Keratinocyte (primary cell): ENCODE results near the gene UBA6. TPM values are rescaled to one million over a fixed set of nuclear protein-coding genes. Genes with fewer than 3 reads are reported as not detected.

ENCODE experiments used
- DNase-seq: peaks from one replicate; pipeline ENCODE4 v3.0.0-alpha.2; 2011; ENCODE audit warnings: low read depth, missing footprints, low spot score
- FAIRE-seq: peaks from 2 replicates; lab custom pipeline; 2011; peaks lifted over from hg19 to GRCh38; lab: Jason Lieb, UNC
- H2AFZ ChIP-seq: 2 replicates; pipeline ENCODE4 v1.6.0; 2012; ENCODE audit warnings: low read length, control low read depth, inconsistent platforms; ENCODE audit not compliant: control insufficient read depth
- H3K27ac ChIP-seq: 2 replicates; pipeline ENCODE4 v1.5.1; 2011; ENCODE audit warnings: low read length; ENCODE audit not compliant: control insufficient read depth, insufficient read depth
- H3K27me3 ChIP-seq: 3 replicates; pipeline ENCODE4 v1.6.0; 2011; ENCODE audit warnings: low read length; ENCODE audit not compliant: control insufficient read depth, insufficient read depth; ENCODE audit errors: extremely low read depth
- H3K36me3 ChIP-seq, 2 experiments: 2 replicates in 1 of 2; 3 replicates in 1 of 2; pipeline ENCODE4 v1.5.1; 2011; ENCODE audit warnings: low read length in 2 of 2, mild to moderate bottlenecking in 1 of 2; ENCODE audit not compliant: control insufficient read depth in 2 of 2, insufficient read depth in 2 of 2; ENCODE audit errors: extremely low read depth in 1 of 2
- H3K4me1 ChIP-seq: 3 replicates; pipeline ENCODE4 v1.5.1; 2011; ENCODE audit warnings: low read length; ENCODE audit not compliant: control insufficient read depth, insufficient read depth; ENCODE audit errors: extremely low read depth
- H3K4me2 ChIP-seq: 3 replicates; pipeline ENCODE4 v1.6.0; 2011; ENCODE audit warnings: low read depth, low read length; ENCODE audit not compliant: control insufficient read depth, insufficient read depth; ENCODE audit errors: extremely low read depth
- H3K4me3 ChIP-seq, 3 experiments: fragments of 200-600 bp in 1 of 3; sonication (generic) in 1 of 3; 2 replicates in 2 of 3; 3 replicates in 1 of 3; pipeline ENCODE4 v1.5.1; 2011 to 2016; ENCODE audit warnings: low read length in 3 of 3, mild to moderate bottlenecking in 3 of 3, control low read depth in 2 of 3, inconsistent platforms in 1 of 3, low read depth in 1 of 3, mixed read lengths in 1 of 3, mixed run types in 1 of 3, moderate library complexity in 1 of 3; ENCODE audit not compliant: control insufficient read depth in 2 of 3, insufficient read depth in 2 of 3; ENCODE audit errors: extremely low read depth in 1 of 3
- H3K79me2 ChIP-seq: 2 replicates; pipeline ENCODE4 v1.6.0; 2012; ENCODE audit warnings: low read length; ENCODE audit not compliant: control insufficient read depth, insufficient read depth
- H3K9ac ChIP-seq: 3 replicates; pipeline ENCODE4 v1.6.0; 2011; ENCODE audit warnings: low read length; ENCODE audit not compliant: control insufficient read depth, insufficient read depth; ENCODE audit errors: extremely low read depth
- H3K9me1 ChIP-seq: 3 replicates; pipeline ENCODE4 v1.6.0; 2011; ENCODE audit warnings: low read length; ENCODE audit not compliant: control insufficient read depth, insufficient read depth; ENCODE audit errors: extremely low read depth
- H3K9me3 ChIP-seq: 2 replicates; pipeline ENCODE4 v1.5.1; 2012; ENCODE audit warnings: low read depth, low read length; ENCODE audit not compliant: control insufficient read depth
- H4K20me1 ChIP-seq: 3 replicates; pipeline ENCODE4 v1.6.0; 2011; ENCODE audit warnings: low read length; ENCODE audit not compliant: control insufficient read depth, insufficient read depth; ENCODE audit errors: extremely low read depth
- EZH2 ChIP-seq: IDR thresholded peaks from one replicate; pipeline ENCODE4 v1.6.1; 2012; ENCODE audit warnings: inconsistent platforms, mild to moderate bottlenecking, low read length, moderate library complexity
- dilution Hi-C: fragments of 300-500 bp; cut with MboI; formaldehyde crosslinking; loops from one replicate; pipeline ENCODE4 v1.7.0; 2020; ENCODE audit warnings: low sequenced_read_pairs; ENCODE audit not compliant: extremely low pct_ligation_motif_present
- polyA plus RNA-seq, 5 experiments: library from polyadenylated mRNA; depleted of rRNA in 3 of 5; stranded (reverse) in 3 of 5; stranded (forward) in 1 of 5; unstranded in 1 of 5; fragments of >200 nt; gene quantifications; 1 replicate in 1 of 5; 2 replicates in 3 of 5; 3 replicates in 1 of 5; pipeline versions ENCODE4 v1.2.1 to v1.2.3, GENCODE V29; 2011 to 2012; ENCODE audit warnings: missing spikeins in 2 of 5, low read depth in 1 of 5, low replicate concordance in 1 of 5
- TF ChIP-seq, protein P1 (sequence below), 3 experiments: IDR thresholded peaks in 1 of 3; conservative IDR thresholded peaks in 1 of 3; optimal IDR thresholded peaks in 1 of 3; 2 replicates in 2 of 3; 3 replicates in 1 of 3; pipeline versions ENCODE3 to v1.5.1; 2011; ENCODE audit warnings: low read length in 3 of 3, mild to moderate bottlenecking in 3 of 3, moderate library complexity in 2 of 3, control low read depth in 1 of 3, inconsistent platforms in 1 of 3; ENCODE audit not compliant: insufficient read depth in 2 of 3; ENCODE audit errors: extremely low read depth in 1 of 3

UBA6 gene
- polyA plus RNA-seq, 1 donor (not counting 4 experiments of a cell fraction or from before 2014, with no cell fraction given) = 221 TPM

DNA sequence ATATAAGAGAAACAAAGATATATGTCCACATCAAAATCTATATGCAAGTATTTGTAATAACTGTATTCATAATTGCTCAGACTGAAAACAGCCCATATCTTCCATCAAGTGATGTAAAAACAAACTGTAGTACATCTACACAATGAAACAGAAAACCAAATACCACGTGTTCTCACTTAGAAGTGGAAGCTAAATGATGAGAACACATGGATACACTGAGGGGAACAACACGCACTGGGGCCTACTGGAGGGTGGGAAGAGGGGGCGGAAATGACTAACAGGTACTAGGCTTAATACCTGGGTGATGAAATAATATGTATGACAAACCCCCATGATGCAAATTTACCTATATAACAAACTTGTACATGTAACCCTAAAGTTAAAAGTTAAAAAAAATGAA lies 42.7 kb downstream of the UBA6 start:
- FAIRE-seq (no peak), DNase-seq (no peak)
- no peaks in the 10 kb centered on the region for H4K20me1 ChIP-seq
- H2AFZ ChIP-seq = no peak overlapping the region
- no peak overlapping the region for H3K4me2 ChIP-seq
- no peaks in the 10 kb centered on the region for H3K9me1 ChIP-seq
- H3K36me3 ChIP-seq = peaks cover 10 to 12% of the 10 kb centered on the region in 2 experiments
- dilution Hi-C loops = no loop called here
- no peak overlapping the region for H3K9ac ChIP-seq
- H3K79me2 ChIP-seq = peaks cover 17% of the 10 kb centered on the region
- H3K27me3 ChIP-seq = no peaks in the 10 kb centered on the region
- no peaks in the 10 kb centered on the region for H3K4me1 ChIP-seq
- TF ChIP-seq, protein P1, sequence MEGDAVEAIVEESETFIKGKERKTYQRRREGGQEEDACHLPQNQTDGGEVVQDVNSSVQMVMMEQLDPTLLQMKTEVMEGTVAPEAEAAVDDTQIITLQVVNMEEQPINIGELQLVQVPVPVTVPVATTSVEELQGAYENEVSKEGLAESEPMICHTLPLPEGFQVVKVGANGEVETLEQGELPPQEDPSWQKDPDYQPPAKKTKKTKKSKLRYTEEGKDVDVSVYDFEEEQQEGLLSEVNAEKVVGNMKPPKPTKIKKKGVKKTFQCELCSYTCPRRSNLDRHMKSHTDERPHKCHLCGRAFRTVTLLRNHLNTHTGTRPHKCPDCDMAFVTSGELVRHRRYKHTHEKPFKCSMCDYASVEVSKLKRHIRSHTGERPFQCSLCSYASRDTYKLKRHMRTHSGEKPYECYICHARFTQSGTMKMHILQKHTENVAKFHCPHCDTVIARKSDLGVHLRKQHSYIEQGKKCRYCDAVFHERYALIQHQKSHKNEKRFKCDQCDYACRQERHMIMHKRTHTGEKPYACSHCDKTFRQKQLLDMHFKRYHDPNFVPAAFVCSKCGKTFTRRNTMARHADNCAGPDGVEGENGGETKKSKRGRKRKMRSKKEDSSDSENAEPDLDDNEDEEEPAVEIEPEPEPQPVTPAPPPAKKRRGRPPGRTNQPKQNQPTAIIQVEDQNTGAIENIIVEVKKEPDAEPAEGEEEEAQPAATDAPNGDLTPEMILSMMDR (optimal IDR thresholded peaks at IDR 0.05 in 1 of 3, IDR thresholded peaks at IDR 0.05 in 1 of 3, conservative IDR thresholded peaks at IDR 0.05 in 1 of 3; ENCODE audit: extremely low read depth in 1 of 3, insufficient read depth in 2 of 3, low read length in 3 of 3) = no peak
- TF ChIP-seq EZH2 = no peak
- H3K27ac ChIP-seq = no peak overlapping the region
- no peak overlapping the region for H3K4me3 ChIP-seq
- H3K9me3 ChIP-seq = no peaks in the 10 kb centered on the region

DNA sequence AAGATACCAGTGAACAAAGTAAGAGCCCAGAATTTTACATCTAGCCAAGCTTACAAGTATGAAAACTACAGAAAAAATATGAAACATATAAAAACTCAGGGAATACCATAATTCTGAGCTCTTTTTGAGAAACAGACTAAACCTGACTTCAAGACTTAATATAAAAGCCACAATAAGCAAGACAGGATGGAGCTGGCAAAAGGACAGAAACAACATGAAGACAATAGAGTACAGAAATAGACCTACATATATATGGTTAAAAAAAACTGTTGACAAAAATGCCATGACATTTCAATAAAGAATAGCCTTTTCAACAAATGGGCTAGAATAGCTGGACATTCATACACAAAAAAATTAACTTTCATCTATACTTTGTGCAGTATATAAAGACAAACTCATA lies 49.4 kb downstream of the UBA6 start:
- no peak overlapping the region for H2AFZ ChIP-seq
- H3K4me2 ChIP-seq = no peak overlapping the region
- H3K27ac ChIP-seq = no peak overlapping the region
- TF ChIP-seq, protein P1 (optimal IDR thresholded peaks at IDR 0.05 in 1 of 3, IDR thresholded peaks at IDR 0.05 in 1 of 3, conservative IDR thresholded peaks at IDR 0.05 in 1 of 3; ENCODE audit: extremely low read depth in 1 of 3, insufficient read depth in 2 of 3, low read length in 3 of 3) = no peak
- TF ChIP-seq EZH2 = no peak
- H3K27me3 ChIP-seq = no peaks in the 10 kb centered on the region
- H3K9me1 ChIP-seq = no peaks in the 10 kb centered on the region
- no peaks in the 10 kb centered on the region for H3K4me1 ChIP-seq
- DNase-seq (no peak), FAIRE-seq (no peak)
- H4K20me1 ChIP-seq = no peaks in the 10 kb centered on the region
- H3K79me2 ChIP-seq = peaks cover 6% of the 10 kb centered on the region
- no peak overlapping the region for H3K4me3 ChIP-seq
- no peaks in the 10 kb centered on the region for H3K9me3 ChIP-seq
- H3K9ac ChIP-seq = no peak overlapping the region
- dilution Hi-C loops = no loop called here
- peaks cover 2 to 8% of the 10 kb centered on the region in 2 experiments for H3K36me3 ChIP-seq
